ENCODE results near the gene CLASP2. TPM values are rescaled to one million over a fixed set of nuclear protein-coding genes. Genes with fewer than 3 reads are reported as not detected.

The CLASP2 gene
- total and polyA plus RNA-seq, 8 donors, result 8.5 to 33.5 (median 21.3) TPM

DNA sequence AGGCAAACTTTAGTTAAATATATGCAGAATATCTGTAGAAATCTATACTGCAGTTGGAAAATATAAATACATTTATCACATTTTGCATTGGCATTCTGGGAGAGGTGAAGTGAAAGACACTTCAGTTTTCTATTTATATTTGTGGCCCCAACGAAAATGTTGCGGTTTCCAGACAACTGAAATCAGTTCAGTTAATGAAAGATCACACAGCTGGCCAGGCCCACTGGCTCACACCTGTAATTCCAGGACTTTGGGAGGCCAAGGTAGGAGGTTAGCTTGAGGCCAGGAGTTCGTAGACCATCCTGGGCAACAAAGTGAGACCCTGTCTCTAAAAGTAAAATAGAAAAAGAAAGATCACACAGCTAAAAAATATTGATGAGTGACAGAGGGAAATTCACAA, 11.9 kb upstream of the CLASP2 start:
- no peak for FAIRE-seq

DNA sequence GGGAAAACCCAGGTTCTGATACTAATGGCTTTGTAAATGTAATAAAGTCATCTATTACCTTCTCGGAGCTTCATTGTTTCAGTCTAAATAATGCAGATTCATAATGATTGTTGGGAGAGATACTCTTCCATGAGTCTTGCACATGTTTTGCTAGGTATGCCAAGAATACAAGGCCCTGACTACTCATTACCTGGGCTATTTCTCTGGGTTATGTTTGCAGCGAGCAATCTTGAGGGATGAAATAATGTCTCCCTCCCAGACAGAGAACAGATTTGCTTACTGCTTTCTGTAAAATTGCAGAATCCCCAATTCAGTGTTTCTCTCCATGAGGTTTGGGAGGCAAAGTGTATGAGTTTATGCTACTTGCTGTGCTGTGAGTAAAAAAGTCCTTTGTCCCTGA, 6.2 kb upstream of the CLASP2 start:
- TF ChIP-seq, protein P1, sequence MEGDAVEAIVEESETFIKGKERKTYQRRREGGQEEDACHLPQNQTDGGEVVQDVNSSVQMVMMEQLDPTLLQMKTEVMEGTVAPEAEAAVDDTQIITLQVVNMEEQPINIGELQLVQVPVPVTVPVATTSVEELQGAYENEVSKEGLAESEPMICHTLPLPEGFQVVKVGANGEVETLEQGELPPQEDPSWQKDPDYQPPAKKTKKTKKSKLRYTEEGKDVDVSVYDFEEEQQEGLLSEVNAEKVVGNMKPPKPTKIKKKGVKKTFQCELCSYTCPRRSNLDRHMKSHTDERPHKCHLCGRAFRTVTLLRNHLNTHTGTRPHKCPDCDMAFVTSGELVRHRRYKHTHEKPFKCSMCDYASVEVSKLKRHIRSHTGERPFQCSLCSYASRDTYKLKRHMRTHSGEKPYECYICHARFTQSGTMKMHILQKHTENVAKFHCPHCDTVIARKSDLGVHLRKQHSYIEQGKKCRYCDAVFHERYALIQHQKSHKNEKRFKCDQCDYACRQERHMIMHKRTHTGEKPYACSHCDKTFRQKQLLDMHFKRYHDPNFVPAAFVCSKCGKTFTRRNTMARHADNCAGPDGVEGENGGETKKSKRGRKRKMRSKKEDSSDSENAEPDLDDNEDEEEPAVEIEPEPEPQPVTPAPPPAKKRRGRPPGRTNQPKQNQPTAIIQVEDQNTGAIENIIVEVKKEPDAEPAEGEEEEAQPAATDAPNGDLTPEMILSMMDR (IDR thresholded peaks at IDR 0.05), result no peak
- Histone ChIP-seq H3K9me3 (no peaks in the 10 kb centered on the region), H3K27me3 (no peaks in the 10 kb centered on the region), H3K36me3 (no peaks in the 10 kb centered on the region), H3K4me3 (no peak overlapping the region), H3K27ac (no peak overlapping the region), H3K4me1 (no peaks in the 10 kb centered on the region)
- DNase-seq (no peak), FAIRE-seq (no peak), ATAC-seq (no peak)
- intact Hi-C loops (cut with DNase I), result no loop called here
- WGBS, 2 donors, result 94 to 95% methylated on average over 2 of the region's 2 CpGs

More for the DNA sequence above, 11.9 kb upstream of the CLASP2 start:
- H3K4me3 ChIP-seq, result no peak overlapping the region
- DNase-seq, result no peak
- TF ChIP-seq, protein P1 (IDR thresholded peaks at IDR 0.05), result no peak
- intact Hi-C loops (cut with DNase I), result no loop called here
- ATAC-seq, result no peak
- no peaks in the 10 kb centered on the region for H3K36me3 ChIP-seq
- no peaks in the 10 kb centered on the region for H3K27me3 ChIP-seq
- H3K4me1 ChIP-seq, result no peaks in the 10 kb centered on the region
- H3K27ac ChIP-seq, result no peak overlapping the region
- 80 to 85% methylated on average over 3 of the region's 3 CpGs for whole genome bisulfite sequencing, 2 donors
- H3K9me3 ChIP-seq, result no peaks in the 10 kb centered on the region

DNA sequence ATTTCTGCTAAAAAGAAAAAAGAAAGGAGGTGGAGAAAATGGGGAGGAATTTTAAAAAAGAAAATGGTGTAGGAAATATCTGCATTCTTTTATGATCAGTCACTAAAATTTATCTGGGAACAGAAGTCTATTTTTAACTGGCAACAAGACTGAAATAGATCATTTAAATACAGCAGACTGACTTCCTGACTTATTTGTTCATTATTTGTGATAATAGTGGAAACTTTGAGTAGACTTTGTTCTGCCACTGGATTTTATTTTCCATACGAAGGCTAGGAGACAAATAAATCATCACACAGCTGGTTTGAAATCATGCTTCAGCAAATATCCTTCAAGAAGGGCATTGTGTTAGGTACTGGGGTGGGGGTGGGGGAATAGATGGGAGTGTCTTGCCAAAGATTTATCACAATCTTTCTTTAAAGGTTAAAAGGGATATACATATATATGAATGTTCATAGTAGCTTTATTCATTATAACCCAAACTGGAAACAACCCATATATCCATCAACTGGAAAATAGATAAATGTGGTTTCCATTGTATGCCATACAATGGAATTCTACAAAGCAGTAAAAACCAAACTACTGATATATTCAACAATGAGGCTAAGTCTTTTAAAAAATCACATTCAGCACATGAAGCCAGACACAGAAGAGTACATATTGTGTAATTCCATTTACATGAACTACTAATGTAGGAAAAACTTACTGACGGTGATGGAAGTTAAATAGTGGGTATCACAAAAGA, 4.7 kb upstream of the CLASP2 start:
- TF ChIP-seq, protein P1 (IDR thresholded peaks at IDR 0.05), result no peak
- H3K27me3 ChIP-seq, result no peaks in the 10 kb centered on the region
- no peak overlapping the region for H3K27ac ChIP-seq
- FAIRE-seq, result no peak
- no peak for ATAC-seq
- intact Hi-C loops (cut with DNase I), result no loop called here
- H3K4me3 ChIP-seq, result no peak overlapping the region
- DNase-seq, result no peak
- 51 to 55% methylated on average over 2 of the region's 2 CpGs for WGBS, 2 donors
- no peaks in the 10 kb centered on the region for H3K4me1 ChIP-seq
- no peaks in the 10 kb centered on the region for H3K36me3 ChIP-seq
- no peaks in the 10 kb centered on the region for H3K9me3 ChIP-seq

DNA sequence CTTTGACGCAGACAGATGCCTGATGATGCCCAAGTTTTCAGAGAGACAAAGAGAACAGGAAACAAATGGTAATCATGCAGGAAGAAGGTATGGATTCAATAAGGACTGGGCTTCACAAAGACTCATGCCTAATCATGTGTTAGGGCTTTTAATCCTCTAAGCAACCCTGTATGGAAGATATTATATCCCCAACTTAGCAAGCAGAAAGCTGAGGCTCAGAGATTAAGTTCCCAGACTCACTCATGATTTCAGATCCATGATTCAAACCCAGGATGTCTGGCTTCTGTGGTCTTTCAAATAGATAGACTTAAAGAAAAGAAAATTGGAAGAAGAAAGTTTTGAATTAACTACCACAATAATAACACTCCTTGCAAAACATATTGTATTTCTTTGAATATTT, 4.1 kb upstream of the CLASP2 start:
- no peaks in the 10 kb centered on the region for H3K27me3 ChIP-seq
- WGBS, 2 donors, result 75 to 94% methylated on average over 1 of the region's 1 CpG
- FAIRE-seq (no peak), DNase-seq (no peak), ATAC-seq (no peak)
- no peaks in the 10 kb centered on the region for H3K9me3 ChIP-seq
- intact Hi-C loops (cut with DNase I), result no loop called here
- H3K4me1 ChIP-seq, result no peaks in the 10 kb centered on the region
- no peak overlapping the region for H3K27ac ChIP-seq
- no peak overlapping the region for H3K4me3 ChIP-seq
- TF ChIP-seq, protein P1 (IDR thresholded peaks at IDR 0.05), result no peak
- no peaks in the 10 kb centered on the region for H3K36me3 ChIP-seq

DNA sequence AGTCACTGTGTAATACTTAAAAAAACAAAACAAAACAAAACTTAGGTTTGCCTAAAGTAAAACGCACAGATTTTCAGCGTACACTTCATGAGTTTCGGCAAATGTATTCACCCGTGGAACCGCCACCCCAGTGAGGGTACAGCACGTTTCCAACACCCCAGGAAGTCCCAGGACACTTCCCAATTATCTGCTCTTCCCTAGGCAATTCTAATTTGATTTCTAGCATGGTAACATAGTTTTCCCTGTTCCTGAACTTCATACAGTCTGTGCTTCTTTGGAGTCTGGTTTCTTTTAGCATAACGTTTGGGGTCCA, 497 bp upstream of the CLASP2 start:
- peaks cover 4 to 13% (median 10%) of the 10 kb centered on the region in 3 donors for H3K4me1 ChIP-seq
- no peaks in the 10 kb centered on the region for H3K27me3 ChIP-seq
- peak overlapping the region; percentile 65 to 90 (median 85) for H3K4me3 ChIP-seq
- no peaks in the 10 kb centered on the region for H3K9me3 ChIP-seq
- WGBS, 2 donors, result 1% methylated on average over 7 of the region's 7 CpGs
- H3K36me3 ChIP-seq, result no peaks in the 10 kb centered on the region
- DNase-seq (no peak), FAIRE-seq (no peak), ATAC-seq (peak in 1 of 4 donors; percentile 3)
- intact Hi-C loops (cut with DNase I), result no loop called here
- TF ChIP-seq, protein P1 (IDR thresholded peaks at IDR 0.05), result no peak
- H3K27ac ChIP-seq, result peak overlapping the region; percentile 98 to 99 (median 98)

Data from pancreas (tissue), 10 donors.